Lower leg skin (tissue), 3 donors: Measurements from ENCODE around the gene CLEC16A.

Experiments
- POLR2A ChIP-seq, 2 donors: fragments of 450-650 bp; IDR thresholded peaks; one replicate each; pipeline ENCODE4 v1.6.1; 2016 to 2017; ENCODE audit warnings: antibody characterized with exemption in 2 of 2, mild to moderate bottlenecking in 1 of 2, moderate library complexity in 1 of 2
- TF ChIP-seq, protein P1 (sequence below), 3 donors: fragments of 450-650 bp; IDR thresholded peaks; one replicate each; pipeline ENCODE4 v1.5.1; 2016; ENCODE audit warnings: antibody characterized with exemption in 3 of 3, mild to moderate bottlenecking in 3 of 3, moderate library complexity in 2 of 3

GRCh38 chr16:10923146-10923649 is 21.2 kb upstream of the CLEC16A start:
- no peak for TF ChIP-seq POLR2A (IDR thresholded peaks at IDR 0.05)
- TF ChIP-seq, protein P1, sequence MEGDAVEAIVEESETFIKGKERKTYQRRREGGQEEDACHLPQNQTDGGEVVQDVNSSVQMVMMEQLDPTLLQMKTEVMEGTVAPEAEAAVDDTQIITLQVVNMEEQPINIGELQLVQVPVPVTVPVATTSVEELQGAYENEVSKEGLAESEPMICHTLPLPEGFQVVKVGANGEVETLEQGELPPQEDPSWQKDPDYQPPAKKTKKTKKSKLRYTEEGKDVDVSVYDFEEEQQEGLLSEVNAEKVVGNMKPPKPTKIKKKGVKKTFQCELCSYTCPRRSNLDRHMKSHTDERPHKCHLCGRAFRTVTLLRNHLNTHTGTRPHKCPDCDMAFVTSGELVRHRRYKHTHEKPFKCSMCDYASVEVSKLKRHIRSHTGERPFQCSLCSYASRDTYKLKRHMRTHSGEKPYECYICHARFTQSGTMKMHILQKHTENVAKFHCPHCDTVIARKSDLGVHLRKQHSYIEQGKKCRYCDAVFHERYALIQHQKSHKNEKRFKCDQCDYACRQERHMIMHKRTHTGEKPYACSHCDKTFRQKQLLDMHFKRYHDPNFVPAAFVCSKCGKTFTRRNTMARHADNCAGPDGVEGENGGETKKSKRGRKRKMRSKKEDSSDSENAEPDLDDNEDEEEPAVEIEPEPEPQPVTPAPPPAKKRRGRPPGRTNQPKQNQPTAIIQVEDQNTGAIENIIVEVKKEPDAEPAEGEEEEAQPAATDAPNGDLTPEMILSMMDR (IDR thresholded peaks at IDR 0.05): no peak
